GM18951 (cell line): ENCODE results near the gene SMIM3.
"Not testable (repeated sequence)": the region's sequence is repeated elsewhere in the genome, so short reads cannot be mapped to it uniquely, and the experiment has no call there.

ENCODE experiments used
- POLR2A ChIP-seq: IDR thresholded peaks from 4 replicates; pipeline ENCODE4 v1.6.1; 2011; ENCODE audit warnings: mild to moderate bottlenecking; ENCODE audit not compliant: insufficient read length, insufficient read depth; ENCODE audit errors: extremely low read depth
- in situ Hi-C: fragments of 300-500 bp; cut with MboI; formaldehyde crosslinking; loops from one replicate; pipeline ENCODE4 v1.12.0; 2022; ENCODE audit warnings: low sequenced_read_pairs, mixed read lengths, inconsistent platforms; ENCODE audit not compliant: unreplicated experiment

SMIM3 gene

DNA sequence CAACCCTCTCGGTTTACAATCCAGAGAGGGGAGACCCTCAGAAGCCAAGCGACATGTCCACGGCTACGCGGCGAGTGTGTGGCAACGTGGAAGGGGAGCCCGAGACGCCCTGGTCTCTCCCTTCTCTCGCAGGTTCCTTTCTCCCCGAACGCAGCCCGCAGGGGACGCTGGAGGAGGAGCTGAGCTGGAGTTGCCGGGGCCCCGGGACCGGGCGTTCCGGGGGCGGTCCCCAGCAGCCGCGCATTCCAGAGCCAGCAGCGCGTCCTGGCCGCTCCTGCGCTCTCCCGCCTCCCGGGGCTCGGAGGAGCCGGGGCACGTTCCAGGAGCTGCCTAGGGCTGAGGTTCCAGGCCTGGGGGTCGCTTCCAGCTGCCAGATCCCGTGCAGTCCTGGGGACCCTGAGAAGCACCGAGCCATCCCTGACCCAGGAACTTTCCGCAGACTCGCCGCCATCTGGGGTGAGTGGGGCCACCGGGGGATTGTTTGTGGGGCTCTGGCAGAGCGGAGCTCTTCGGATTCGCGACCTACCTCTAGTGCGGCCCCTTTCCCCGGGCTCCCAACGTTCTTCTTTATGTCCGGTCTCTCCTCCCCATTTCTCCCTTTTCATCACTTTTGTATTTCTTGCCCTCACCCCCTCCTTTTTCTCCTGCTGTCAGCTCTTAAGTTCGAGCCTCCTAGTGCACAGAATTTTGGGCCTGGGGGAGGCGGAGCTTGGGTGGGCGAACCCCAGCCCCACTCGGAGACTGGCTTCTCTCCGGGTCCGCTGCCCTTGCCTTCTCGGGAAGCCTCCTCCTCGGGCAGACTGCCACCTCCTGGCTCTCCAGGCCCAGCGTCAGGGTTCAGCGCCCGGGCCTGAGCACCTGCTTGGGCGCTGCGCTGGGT lies at the start of gene SMIM3:
Gene SMIM3, plus strand, starts transcription at position 241 of the 880 bp plus-strand sequence. CDS start 16,684 bp downstream, outside the sequence.
- peak; percentile 40 for TF ChIP-seq POLR2A

DNA sequence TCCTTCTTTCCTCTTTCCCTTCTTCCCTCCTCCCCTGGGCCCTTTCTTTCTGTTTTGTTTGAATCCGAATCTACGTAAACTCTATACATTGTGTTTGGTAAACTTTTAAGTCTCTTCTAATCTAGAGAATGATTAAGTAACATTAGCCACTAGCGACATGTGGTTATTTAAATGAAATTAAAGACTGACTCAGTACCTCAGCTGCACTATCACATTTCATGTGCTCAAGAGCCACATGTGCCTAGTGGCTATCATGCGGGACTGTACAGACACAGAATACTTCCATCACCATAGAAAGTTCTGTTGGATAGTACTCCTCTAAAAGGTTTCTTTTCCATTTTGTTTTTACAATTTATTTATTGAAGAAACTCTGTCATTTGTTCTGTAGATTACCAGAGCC lies 48.7 kb upstream of the SMIM3 start:
- TF ChIP-seq POLR2A, result no peak
- in situ Hi-C loops, result no loop called here

More for the DNA sequence above, at the start of gene SMIM3:
- in situ Hi-C loops, result no loop called here

DNA sequence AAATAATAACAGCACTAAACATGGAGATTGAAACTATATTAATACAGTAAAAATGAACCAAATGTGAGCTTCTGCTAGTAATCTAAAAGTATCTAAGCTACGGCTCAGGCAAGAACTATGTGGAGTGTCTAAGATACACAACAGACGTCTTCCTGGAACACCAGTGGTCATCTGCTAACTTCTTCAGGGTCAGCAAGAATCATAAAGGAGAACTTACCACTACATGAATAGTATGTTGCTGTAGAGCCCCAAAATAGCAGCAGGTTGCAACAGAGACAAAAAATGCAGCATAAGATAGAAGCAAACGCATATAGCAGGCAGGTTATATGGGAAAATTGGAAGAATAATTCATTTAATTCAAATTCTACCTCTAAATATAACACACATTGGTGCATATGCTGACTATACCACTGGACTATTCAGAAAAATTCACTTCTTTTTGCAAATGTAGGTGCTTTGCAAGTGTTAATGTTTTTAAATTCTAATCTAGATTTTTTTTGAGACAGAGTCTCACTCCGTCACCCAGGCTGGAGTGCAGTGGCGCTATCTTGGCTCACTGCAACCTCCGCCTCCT lies 46.8 kb upstream of the SMIM3 start:
- TF ChIP-seq POLR2A, result no peak
- in situ Hi-C loops, result no loop called here

GRCh38 chr5:150734579-150735384 lies 43.8 kb upstream of the SMIM3 start:
- no peak for TF ChIP-seq POLR2A
- in situ Hi-C loops, result no loop called here

DNA sequence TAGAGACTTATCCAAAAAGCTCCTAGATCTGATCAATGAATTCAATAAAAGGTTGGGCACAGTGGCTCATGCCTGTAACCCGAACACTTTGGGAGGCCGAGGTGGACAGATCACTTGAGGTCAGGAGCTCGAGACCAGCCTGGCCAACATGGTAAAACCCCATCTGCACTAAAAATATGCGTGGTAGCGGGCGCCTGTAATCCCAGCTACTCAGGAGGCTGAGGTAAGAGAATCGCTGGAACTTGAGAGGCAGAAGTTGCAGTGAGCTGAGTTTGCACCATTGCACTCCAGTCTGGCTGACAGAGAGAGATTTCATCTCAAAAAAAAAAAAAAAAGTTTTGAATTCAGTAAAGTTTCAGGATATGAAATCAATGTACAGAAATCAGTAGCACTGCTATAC lies 39.7 kb upstream of the SMIM3 start:
- no peak for TF ChIP-seq POLR2A
- in situ Hi-C loops, result no loop called here

- no peak for TF ChIP-seq POLR2A
- in situ Hi-C loops, result no loop called here
Observed at GRCh38 chr5:150740992-150741391, 37.6 kb upstream of the SMIM3 start.

GRCh38 chr5:150742455-150743141 lies 36.0 kb upstream of the SMIM3 start:
- in situ Hi-C loops, result not testable (repeated sequence)

- in situ Hi-C loops, result not testable (repeated sequence)
Observed at GRCh38 chr5:150743142-150743488, 35.4 kb upstream of the SMIM3 start.

- in situ Hi-C loops, result no loop called here
Observed at GRCh38 chr5:150750469-150750868, 28.1 kb upstream of the SMIM3 start.

DNA sequence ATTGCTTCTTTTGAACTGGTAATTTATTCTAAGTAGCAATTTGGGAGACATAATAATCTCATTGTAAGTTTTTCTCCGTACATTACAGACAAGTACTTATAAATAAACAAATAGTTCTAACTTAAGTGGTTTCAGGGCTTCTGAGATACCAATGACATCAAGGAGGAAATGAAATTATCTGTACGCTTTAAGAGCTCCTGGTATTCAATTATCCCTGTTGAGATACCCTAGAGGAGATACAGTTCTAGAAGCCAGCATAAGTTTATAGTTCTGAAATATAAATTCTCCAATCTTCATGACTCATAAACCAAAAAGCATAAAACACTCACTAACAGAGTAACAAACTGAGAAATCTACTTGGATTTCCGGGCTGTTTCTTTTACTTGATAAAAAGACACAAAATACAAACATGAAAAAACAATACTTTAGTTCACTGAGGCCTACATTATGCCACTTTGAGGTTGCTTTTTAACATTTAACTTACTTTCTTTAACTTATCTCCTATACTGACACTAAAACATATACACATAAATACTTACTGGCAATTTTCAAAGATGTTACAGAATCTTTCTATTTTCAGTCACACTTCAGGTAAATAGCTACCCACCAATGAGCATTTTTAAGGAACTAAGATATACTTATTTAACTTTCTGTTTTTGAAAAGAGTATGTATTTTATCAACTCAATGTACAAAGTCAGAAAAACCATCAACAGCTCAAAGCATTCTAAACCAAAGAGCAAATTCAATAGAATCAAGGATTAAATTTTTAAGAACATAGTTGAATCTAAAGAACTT lies 27.3 kb upstream of the SMIM3 start:
- TF ChIP-seq POLR2A, result no peak
- in situ Hi-C loops, result no loop called here

More at GRCh38 chr5:150750469-150750868, 28.1 kb upstream of the SMIM3 start:
- TF ChIP-seq POLR2A, result no peak

DNA sequence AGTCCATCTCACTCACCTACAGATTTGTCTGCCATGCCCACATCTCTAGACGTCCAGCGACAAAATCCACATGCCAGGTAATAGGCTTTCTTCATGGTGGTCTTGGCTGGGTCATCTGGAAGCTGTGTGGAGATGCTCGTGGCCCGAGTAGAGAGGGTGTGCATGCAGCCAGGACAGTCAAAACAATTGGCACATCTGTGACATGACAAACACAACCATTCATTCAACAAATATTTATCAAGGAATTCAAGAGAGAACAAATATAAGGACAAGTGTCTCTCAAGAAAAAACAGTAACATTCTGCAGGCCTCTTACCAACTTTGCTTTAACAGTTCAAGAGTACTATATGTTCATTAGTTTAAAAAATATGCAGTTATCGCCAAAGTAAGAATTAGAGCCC lies 25.1 kb upstream of the SMIM3 start:
- no peak for TF ChIP-seq POLR2A
- in situ Hi-C loops, result no loop called here

DNA sequence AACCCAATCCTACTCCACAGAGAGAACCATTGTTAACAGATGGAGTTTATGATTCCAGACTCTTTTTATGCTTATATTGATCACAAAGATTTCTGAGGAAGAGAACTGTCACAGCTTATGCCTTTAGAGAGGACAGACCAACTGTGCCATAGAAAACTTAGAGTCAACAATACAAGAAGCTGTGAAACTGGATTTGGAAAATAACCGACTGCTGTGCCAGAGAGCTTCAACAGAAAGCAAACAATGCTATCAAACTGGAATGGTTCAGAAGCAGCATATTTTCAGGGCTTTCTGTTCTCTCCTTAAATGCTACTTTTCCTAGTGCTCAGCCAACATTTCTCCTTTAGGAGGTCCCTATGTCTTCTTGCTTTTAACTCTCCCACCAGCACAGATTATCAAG lies 24.7 kb upstream of the SMIM3 start:
- no peak for TF ChIP-seq POLR2A
- in situ Hi-C loops, result no loop called here
